MV-4-11 (cell line): ENCODE results near the gene SLC45A2.
"Not testable (repeated sequence)": the region's sequence is repeated elsewhere in the genome, so short reads cannot be mapped to it uniquely, and the experiment has no call there.

ENCODE experiments used
- DNase-seq: peaks from one replicate; lab custom pipeline; 2025; lab: John Stamatoyannopoulos, UW

SLC45A2 gene

DNA sequence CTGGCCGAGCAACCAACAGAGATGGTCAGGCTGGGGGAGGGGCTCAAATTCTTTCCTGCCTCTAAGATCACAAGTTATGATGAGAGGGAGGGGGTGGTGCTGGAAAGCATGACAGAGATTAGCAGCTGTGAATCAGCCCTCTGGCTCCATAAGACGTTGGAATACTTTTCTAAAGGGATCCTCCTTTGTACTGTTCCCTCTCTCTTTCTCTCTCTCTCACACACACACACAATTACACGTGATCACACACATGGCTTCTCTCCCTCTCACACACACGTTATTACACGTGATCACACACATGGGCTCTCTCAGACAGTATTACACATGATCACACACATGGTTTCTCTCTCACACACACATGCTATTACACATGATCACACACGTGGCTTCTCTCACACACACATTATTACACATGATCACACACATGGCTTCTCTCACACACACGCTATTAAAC is at the start of gene SLC45A2:
SLC45A2 (minus strand) TSS at position 23 of the 454 bp plus-strand sequence. CDS start 110 bp downstream, outside the sequence.
- DNase-seq: no peak

GRCh38 chr5:34031966-34032365 is 47.5 kb upstream of the SLC45A2 start:
- no peak for DNase-seq

- no peak for DNase-seq
Observed at GRCh38 chr5:34031117-34031516, 46.6 kb upstream of the SLC45A2 start.

GRCh38 chr5:34030585-34030984 is 46.1 kb upstream of the SLC45A2 start:
- DNase-seq: not testable (repeated sequence)

DNA sequence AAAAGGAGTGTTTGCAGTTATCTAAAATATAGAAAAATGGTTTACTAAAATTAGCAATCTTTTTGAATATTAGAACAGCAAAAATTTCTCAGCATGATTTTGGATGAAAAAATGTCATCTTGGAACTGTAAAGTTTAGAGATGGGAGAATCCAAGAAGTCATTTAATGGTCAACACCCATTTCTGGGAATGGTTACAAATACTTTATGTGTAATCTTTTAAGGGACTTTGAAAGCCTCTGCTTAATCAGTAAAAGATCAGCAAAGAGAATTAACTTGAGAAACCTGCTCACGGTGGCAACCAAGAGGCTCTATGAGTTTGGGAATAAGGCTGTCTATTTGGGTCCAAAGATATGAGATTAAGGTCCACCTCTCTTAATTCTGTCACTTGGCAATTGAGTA is 45.6 kb upstream of the SLC45A2 start:
- no peak for DNase-seq

GRCh38 chr5:34028349-34028748 is 43.9 kb upstream of the SLC45A2 start:
- DNase-seq: no peak

DNA sequence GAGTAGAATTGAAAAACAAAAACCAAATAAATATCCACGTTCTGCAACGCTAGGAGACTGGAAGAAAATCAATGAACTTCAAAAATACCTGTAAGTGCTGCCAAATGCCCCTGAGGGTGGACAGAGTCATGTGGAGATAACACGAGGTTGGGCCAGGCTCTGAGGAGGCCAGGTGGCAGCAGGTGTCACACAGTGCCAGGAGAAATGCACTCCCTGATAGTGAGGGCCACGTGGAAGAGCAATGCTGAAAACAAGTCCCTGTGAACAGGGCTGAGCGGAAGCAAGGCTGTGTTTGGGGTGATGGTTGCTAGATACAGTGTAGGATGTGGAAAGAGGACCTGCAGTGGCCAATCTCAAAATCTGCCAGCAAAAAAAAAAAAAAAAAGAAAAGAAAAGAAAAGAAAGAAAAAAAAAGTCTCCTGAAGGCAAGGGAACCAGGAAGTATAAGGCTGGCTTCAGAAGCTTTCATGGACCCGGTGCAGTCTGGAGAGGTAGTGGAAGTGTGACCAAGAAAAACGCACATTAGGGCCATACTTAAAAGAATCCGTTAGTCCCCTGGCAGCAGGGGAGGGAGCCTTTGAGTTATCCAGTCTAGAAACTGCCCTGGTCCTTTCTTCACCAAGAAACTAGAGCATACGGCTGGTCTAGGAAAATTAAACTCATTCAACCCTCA is 41.7 kb upstream of the SLC45A2 start:
- no peak for DNase-seq

DNA sequence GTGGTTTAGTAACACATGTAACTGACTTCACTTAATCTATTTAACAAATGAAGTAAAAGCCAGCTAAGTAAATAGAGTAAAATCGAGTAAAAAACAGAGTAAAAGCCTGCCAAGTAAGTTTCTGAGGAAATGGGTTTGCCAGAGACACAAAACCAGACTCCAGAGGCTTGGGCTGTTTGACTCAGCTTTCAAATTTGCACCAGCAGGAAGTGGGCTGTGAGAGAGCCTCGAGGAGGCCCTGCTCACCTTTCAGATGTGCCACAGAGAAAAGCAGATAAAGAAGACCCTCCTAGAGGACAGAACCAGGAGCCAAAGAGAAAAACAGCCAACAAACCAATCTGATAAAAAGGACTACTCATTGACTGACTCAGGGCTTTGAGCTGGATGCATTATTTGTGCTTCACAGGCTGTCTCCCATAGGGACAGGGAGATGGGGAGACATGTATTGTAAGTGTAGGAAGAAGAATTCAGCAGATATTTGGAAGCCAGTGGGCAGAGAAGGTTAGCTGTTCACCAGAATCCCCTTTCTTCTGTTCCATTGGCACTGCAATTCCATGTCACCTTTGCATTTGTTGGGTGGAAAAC is 37.7 kb upstream of the SLC45A2 start:
- no peak for DNase-seq

GRCh38 chr5:34021334-34021733 is 36.8 kb upstream of the SLC45A2 start:
- DNase-seq: no peak

DNA sequence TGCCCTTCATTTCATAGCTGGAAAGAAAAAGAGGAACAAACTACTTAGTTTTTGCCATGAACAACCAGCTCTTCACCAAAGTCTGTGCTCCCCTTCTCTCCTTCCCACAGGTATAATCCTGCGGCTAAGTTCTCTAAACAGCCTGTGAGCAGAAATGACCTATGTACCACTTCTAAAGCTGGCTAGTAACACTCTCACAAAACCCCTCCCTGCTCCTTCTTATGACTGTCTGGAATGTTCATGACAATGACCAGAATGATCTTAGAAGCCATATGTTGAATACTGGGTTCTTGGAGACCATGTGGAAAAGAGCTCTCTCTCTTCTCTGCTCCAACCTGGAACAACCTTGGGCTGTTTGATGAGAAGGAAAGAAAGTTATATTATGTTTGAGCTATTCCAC is 36.2 kb upstream of the SLC45A2 start:
- no peak for DNase-seq

- DNase-seq: no peak
Observed at GRCh38 chr5:34017254-34017653, 32.8 kb upstream of the SLC45A2 start.

GRCh38 chr5:34016750-34017149 is 32.3 kb upstream of the SLC45A2 start:
- no peak for DNase-seq

- DNase-seq: no peak
Observed at GRCh38 chr5:34016222-34016621, 31.7 kb upstream of the SLC45A2 start.

DNA sequence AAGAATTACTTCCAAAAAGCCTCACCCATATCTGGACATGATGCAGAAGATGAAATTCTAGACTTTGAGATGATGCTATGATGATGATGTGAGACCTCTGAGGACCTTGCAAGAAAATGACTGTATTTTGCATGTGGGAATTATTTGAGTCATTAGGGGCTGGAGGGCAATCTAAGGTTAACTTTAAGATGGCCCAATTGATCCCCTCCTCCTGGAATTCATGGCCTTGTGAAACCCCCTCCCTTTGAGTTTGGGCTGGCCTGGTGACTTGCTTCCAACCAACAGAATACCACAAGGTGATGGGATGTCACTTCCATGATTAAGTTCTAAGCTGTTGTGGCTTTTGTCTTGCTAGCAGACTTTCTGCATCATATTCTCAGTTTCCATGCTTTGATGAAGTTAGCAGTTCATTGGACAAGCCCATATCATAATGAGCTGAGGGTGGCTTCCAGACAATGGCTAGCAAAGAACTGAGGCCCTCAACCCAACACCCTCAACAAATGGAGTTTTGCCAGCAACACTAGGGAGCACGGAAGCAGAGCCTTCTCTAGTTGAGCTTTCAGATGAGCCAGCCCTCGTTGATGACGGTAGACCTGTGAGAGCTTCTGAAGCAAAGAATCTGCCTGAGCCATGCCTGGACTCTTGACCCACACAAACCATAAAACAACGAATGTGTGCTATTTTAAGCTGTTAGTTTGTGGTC is 30.8 kb upstream of the SLC45A2 start:
- DNase-seq: no peak

- no peak for DNase-seq
Observed at GRCh38 chr5:34014626-34015025, 30.1 kb upstream of the SLC45A2 start.

- DNase-seq: no peak
Observed at GRCh38 chr5:34013547-34013946, 29.1 kb upstream of the SLC45A2 start.

GRCh38 chr5:34012791-34013190 is 28.3 kb upstream of the SLC45A2 start:
- no peak for DNase-seq

GRCh38 chr5:34011536-34011935 is 27.0 kb upstream of the SLC45A2 start:
- no peak for DNase-seq

GRCh38 chr5:34010146-34010545 is 25.7 kb upstream of the SLC45A2 start:
- DNase-seq: not testable (repeated sequence)

DNA sequence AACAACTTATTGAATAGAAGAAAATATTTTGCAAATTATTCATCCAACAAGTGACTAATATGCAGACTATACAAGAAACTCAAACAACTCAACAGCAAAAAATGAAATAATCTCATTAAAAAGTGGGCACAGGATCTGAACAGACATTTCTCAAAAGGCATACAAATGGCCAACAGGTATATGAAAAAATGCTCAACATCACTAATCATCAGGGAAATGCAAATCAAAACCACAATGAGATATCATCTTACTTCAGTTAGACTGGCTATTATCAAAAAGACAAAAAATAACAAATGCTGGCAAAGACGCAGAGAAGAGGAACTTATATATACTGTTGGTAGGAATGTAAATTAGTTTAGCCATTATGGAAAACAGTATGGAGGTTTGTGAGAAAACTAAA is 25.1 kb upstream of the SLC45A2 start:
- no peak for DNase-seq

GRCh38 chr5:34008802-34009201 is 24.3 kb upstream of the SLC45A2 start:
- DNase-seq: no peak

- DNase-seq: peak; percentile 78
Observed at GRCh38 chr5:34007621-34008600, 23.4 kb upstream of the SLC45A2 start, which contains the start of gene AMACR. TSS of gene AMACR (minus strand) at chr5:34008050. CDS start at chr5:34008019, 31 bp downstream.
